ENCODE results near the gene ERCC2.
"Not testable (repeated sequence)": the region's sequence is repeated elsewhere in the genome, so short reads cannot be mapped to it uniquely, and the experiment has no call there.

The ERCC2 gene

GRCh38 chr19:45333609-45334303, 36.6 kb downstream of the ERCC2 start:
- DNase-seq (ENCODE audit: low read depth), result no peak

- no peak for DNase-seq (ENCODE audit: low read depth)
These were observed 39.0 kb downstream of the ERCC2 start for GRCh38 chr19:45331411-45331810.

GRCh38 chr19:45327404-45328143, 42.8 kb downstream of the ERCC2 start:
- no peak for DNase-seq (ENCODE audit: low read depth)

GRCh38 chr19:45324349-45324907, 45.9 kb downstream of the ERCC2 start:
- DNase-seq (ENCODE audit: low read depth), result no peak

- DNase-seq (ENCODE audit: low read depth), result peak; percentile 22
These were observed 46.7 kb downstream of the ERCC2 start for GRCh38 chr19:45323671-45324081.

GRCh38 chr19:45322744-45323281, 47.6 kb downstream of the ERCC2 start, which contains the start of gene CKM:
TSS of gene CKM (minus strand) at chr19:45322875. CDS start at chr19:45319713, 3,162 bp downstream.
- DNase-seq (ENCODE audit: low read depth), result no peak

GRCh38 chr19:45322311-45322710, 48.1 kb downstream of the ERCC2 start:
- no peak for DNase-seq (ENCODE audit: low read depth)

- no peak for DNase-seq (ENCODE audit: low read depth)
These were observed 48.5 kb downstream of the ERCC2 start for GRCh38 chr19:45321848-45322247.

GRCh38 chr19:45320997-45321775, 49.2 kb downstream of the ERCC2 start:
- no peak for DNase-seq (ENCODE audit: low read depth)

- no peak for DNase-seq (ENCODE audit: low read depth)
These were observed 55.1 kb downstream of the ERCC2 start for GRCh38 chr19:45315304-45315703.

- DNase-seq (ENCODE audit: low read depth), result no peak
These were observed 55.6 kb downstream of the ERCC2 start for GRCh38 chr19:45314708-45315245.

GRCh38 chr19:45312285-45312684, 58.1 kb downstream of the ERCC2 start:
- DNase-seq (ENCODE audit: low read depth), result not testable (repeated sequence)

GRCh38 chr19:45311621-45312020, 58.8 kb downstream of the ERCC2 start:
- peak; percentile 83 for DNase-seq (ENCODE audit: low read depth)

- DNase-seq (ENCODE audit: low read depth), result not testable (repeated sequence)
These were observed 61.1 kb downstream of the ERCC2 start for GRCh38 chr19:45309322-45309721.

- DNase-seq (ENCODE audit: low read depth), result no peak
These were observed 63.0 kb downstream of the ERCC2 start for GRCh38 chr19:45307361-45307760.

GRCh38 chr19:45306518-45307027, 63.8 kb downstream of the ERCC2 start:
- no peak for DNase-seq (ENCODE audit: low read depth)

- DNase-seq (ENCODE audit: low read depth), result no peak
These were observed 64.3 kb downstream of the ERCC2 start for GRCh38 chr19:45306040-45306439.

GRCh38 chr19:45305421-45305820, 65.0 kb downstream of the ERCC2 start:
- no peak for DNase-seq (ENCODE audit: low read depth)

GRCh38 chr19:45305007-45305406, 65.4 kb downstream of the ERCC2 start:
- no peak for DNase-seq (ENCODE audit: low read depth)

- no peak for DNase-seq (ENCODE audit: low read depth)
These were observed 66.0 kb downstream of the ERCC2 start for GRCh38 chr19:45304141-45304926.
